Measurements from ENCODE around the gene FBRSL1. TPM values are rescaled to one million over a fixed set of nuclear protein-coding genes. Genes with fewer than 3 reads are reported as not detected.
"Not testable (repeated sequence)": the region's sequence is repeated elsewhere in the genome, so short reads cannot be mapped to it uniquely, and the experiment has no call there.

FBRSL1 gene
- total RNA-seq, 1 experiment from 2014 or later = 96.1 TPM

- no peak overlapping the region for H3K4me3 Mint-ChIP-seq (ENCODE audit: unreplicated experiment)
- peaks cover 11% of the 10 kb centered on the region for H3K36me3 Mint-ChIP-seq (ENCODE audit: insufficient read depth, unreplicated experiment)
- ChIA-PET CTCF (no interaction called here), POLR2A (no interaction called here)
- TF ChIP-seq CTCF (IDR thresholded peaks at IDR 0.05; ENCODE audit: insufficient read depth in 1 of 2, low read depth in 1 of 2, low read length in 1 of 2, severe bottlenecking in 1 of 2, unreplicated experiment in 1 of 2) = no peak
- no peaks in the 10 kb centered on the region for H3K36me3 ChIP-seq (ENCODE audit: control insufficient read depth, insufficient read depth, low read length)
- peaks cover 1% of the 10 kb centered on the region; the same call in 1 of the 2 replicates for H3K9me3 ChIP-seq
- no peaks in the 10 kb centered on the region for H3K4me1 Mint-ChIP-seq (ENCODE audit: low read depth, unreplicated experiment)
- no peaks in the 10 kb centered on the region for H3K27me3 Mint-ChIP-seq (ENCODE audit: insufficient read depth, unreplicated experiment)
- no peak overlapping the region for H3K27ac Mint-ChIP-seq (ENCODE audit: unreplicated experiment)
- DNase-seq = no peak
- no peaks in the 10 kb centered on the region for H3K27me3 ChIP-seq (replicated peaks; ENCODE audit: control insufficient read depth, insufficient read depth, low read length)
- H3K4me1 ChIP-seq = no peaks in the 10 kb centered on the region
- H3K9me3 Mint-ChIP-seq (ENCODE audit: unreplicated experiment) = peaks cover 11% of the 10 kb centered on the region
- H3K4me3 ChIP-seq (ENCODE audit: low read depth, low read length) = no peak overlapping the region
- no TSS peak for BruUV-seq (replicated peaks)
- intact Hi-C loops (cut with micrococcal nuclease; ENCODE audit: unreplicated experiment) = no loop called here
These were observed 40.9 kb downstream of the FBRSL1 start for GRCh38 chr12:132530851-132531250.

GRCh38 chr12:132532711-132533583 is 43.0 kb downstream of the FBRSL1 start:
- H3K9me3 Mint-ChIP-seq (ENCODE audit: unreplicated experiment) = peaks cover 18% of the 10 kb centered on the region

GRCh38 chr12:132533584-132533958 is 43.6 kb downstream of the FBRSL1 start:
- TF ChIP-seq CTCF (IDR thresholded peaks at IDR 0.05; ENCODE audit: insufficient read depth in 1 of 2, low read depth in 1 of 2, low read length in 1 of 2, severe bottlenecking in 1 of 2, unreplicated experiment in 1 of 2) = no peak
- ChIA-PET POLR2A (no interaction called here), CTCF (no interaction called here)
- H3K36me3 ChIP-seq (ENCODE audit: control insufficient read depth, insufficient read depth, low read length) = no peaks in the 10 kb centered on the region
- no peak overlapping the region for H3K4me3 ChIP-seq (ENCODE audit: low read depth, low read length)
- H3K27ac Mint-ChIP-seq (ENCODE audit: unreplicated experiment) = no peak overlapping the region
- BruUV-seq (replicated peaks) = no TSS peak
- no peaks in the 10 kb centered on the region for H3K27me3 Mint-ChIP-seq (ENCODE audit: insufficient read depth, unreplicated experiment)
- no peaks in the 10 kb centered on the region for H3K27me3 ChIP-seq (replicated peaks; ENCODE audit: control insufficient read depth, insufficient read depth, low read length)
- H3K4me1 Mint-ChIP-seq (ENCODE audit: low read depth, unreplicated experiment) = no peaks in the 10 kb centered on the region
- no peak for DNase-seq
- intact Hi-C loops (cut with micrococcal nuclease; ENCODE audit: unreplicated experiment) = no loop called here
- peaks cover 17% of the 10 kb centered on the region for H3K36me3 Mint-ChIP-seq (ENCODE audit: insufficient read depth, unreplicated experiment)
- H3K9me3 Mint-ChIP-seq (ENCODE audit: unreplicated experiment) = peaks cover 18% of the 10 kb centered on the region
- H3K4me3 Mint-ChIP-seq (ENCODE audit: unreplicated experiment) = no peak overlapping the region
- H3K9me3 ChIP-seq = peaks cover 9% of the 10 kb centered on the region; the same call in 1 of the 2 replicates
- no peaks in the 10 kb centered on the region for H3K4me1 ChIP-seq

More at GRCh38 chr12:132532711-132533583, 43.0 kb downstream of the FBRSL1 start:
- H3K4me3 Mint-ChIP-seq (ENCODE audit: unreplicated experiment); H3K4me1 ChIP-seq; DNase-seq; H3K27ac Mint-ChIP-seq (ENCODE audit: unreplicated experiment); H3K36me3 ChIP-seq (ENCODE audit: control insufficient read depth, insufficient read depth, low read length); H3K4me3 ChIP-seq (ENCODE audit: low read depth, low read length); H3K27me3 Mint-ChIP-seq (ENCODE audit: insufficient read depth, unreplicated experiment); BruUV-seq (replicated peaks); CTCF ChIA-PET; H3K9me3 ChIP-seq; H3K4me1 Mint-ChIP-seq (ENCODE audit: low read depth, unreplicated experiment); H3K27me3 ChIP-seq (replicated peaks; ENCODE audit: control insufficient read depth, insufficient read depth, low read length); intact Hi-C loops (cut with micrococcal nuclease; ENCODE audit: unreplicated experiment); POLR2A ChIA-PET: not testable (repeated sequence)
- H3K36me3 Mint-ChIP-seq (ENCODE audit: insufficient read depth, unreplicated experiment) = peaks cover 17% of the 10 kb centered on the region

Data from Caco-2 (cell line).